HG02970 (cell line): ENCODE results near the gene AGBL2.
"Not testable (repeated sequence)": the region's sequence is repeated elsewhere in the genome, so short reads cannot be mapped to it uniquely, and the experiment has no call there.

Source experiments
- ATAC-seq: cut with Tn5 transposase; IDR thresholded peaks from one replicate; pipeline ENCODE4 v1.9.1; 2021; ENCODE audit warnings: mild to moderate bottlenecking, moderate library complexity, moderate number of reproducible peaks; ENCODE audit not compliant: unreplicated experiment, low FRiP score

Gene AGBL2

DNA sequence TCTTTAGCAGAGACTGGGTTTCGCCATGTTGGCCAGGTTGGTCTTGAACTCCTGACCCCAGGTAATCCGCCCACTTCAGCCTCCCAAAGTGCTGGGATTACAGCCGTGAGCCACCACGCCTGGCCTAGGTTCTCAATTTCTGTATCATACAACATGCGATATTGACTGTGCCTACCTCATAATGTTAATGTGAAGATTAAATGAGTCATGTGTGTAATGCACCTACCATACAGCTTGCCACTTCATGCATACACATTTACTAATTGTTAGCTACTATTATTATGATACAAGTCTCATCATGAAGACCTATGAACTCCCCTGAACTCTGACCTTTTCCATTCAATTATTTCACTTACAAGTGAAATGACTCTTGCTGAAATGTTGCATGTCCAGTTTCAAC lies 25.7 kb downstream of the AGBL2 start:
- no peak for ATAC-seq

- ATAC-seq: no peak
Observed at GRCh38 chr11:47688991-47689390, 26.2 kb downstream of the AGBL2 start.

DNA sequence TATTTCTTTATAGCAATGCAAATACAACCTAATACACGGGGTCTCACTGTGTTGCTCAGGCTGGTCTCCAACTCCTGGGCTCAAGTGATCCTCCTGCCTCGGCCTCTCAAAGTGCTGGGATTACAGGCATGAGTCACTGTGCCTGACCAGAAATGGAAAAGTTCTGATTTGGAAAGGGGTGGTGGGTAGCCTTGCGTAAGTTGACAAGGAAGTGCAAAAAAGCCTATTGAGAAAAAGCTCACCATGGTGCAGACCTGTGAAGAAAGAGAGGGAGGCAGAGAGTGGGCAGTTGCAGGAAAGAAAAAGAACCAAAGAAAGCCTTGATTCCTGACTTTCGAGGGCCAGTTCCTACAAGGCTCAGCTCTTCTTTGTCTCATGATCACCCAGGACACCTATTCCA lies 27.1 kb downstream of the AGBL2 start:
- ATAC-seq: no peak

- not testable (repeated sequence) for ATAC-seq
Observed at GRCh38 chr11:47686704-47687103, 28.5 kb downstream of the AGBL2 start.

DNA sequence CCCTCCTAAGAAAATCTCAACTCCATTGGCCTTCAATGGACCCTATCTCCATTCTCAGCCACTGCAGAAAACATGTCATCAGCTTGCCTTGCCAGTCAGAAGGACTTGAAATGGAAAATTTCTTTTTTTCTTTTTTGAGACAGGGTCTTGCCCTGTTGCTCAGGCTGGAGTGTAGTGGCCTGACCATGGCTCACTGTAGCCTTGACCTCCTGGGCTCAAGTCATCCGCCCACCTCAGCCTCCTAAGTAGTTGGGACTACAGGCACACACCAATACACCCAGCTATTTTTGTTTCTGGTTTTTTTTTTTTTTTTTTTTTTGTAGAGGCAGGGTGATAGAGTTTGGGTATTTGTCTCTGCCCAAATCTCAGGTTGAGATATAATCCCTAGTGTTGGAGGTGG lies 29.0 kb downstream of the AGBL2 start:
- ATAC-seq: no peak

GRCh38 chr11:47675851-47676250 lies 39.3 kb downstream of the AGBL2 start:
- no peak for ATAC-seq

DNA sequence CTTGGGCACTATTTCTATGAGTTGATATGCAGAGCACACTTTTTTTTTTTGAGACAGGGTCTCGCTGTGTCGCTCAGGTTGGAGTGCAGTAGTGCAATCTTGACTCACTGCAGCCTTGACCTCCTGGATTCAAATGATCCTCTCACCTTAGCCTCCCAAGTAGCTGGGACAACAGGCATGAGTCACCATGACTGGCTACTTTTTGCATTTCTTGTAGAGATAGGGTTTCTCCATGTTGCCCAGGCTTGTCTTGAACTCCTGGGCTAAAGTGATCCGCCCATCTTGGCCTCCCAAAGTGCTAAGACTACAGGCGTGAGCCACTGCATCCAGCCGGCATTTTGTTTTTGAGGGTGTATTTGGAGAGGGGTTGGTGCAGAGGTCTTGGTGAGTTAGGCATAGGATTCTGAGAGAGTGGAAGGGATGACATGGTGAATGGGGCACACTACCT lies 42.9 kb downstream of the AGBL2 start:
- ATAC-seq: no peak

- no peak for ATAC-seq
Observed at GRCh38 chr11:47669856-47670255, 45.3 kb downstream of the AGBL2 start.

- no peak for ATAC-seq
Observed at GRCh38 chr11:47668665-47669064, 46.5 kb downstream of the AGBL2 start.

DNA sequence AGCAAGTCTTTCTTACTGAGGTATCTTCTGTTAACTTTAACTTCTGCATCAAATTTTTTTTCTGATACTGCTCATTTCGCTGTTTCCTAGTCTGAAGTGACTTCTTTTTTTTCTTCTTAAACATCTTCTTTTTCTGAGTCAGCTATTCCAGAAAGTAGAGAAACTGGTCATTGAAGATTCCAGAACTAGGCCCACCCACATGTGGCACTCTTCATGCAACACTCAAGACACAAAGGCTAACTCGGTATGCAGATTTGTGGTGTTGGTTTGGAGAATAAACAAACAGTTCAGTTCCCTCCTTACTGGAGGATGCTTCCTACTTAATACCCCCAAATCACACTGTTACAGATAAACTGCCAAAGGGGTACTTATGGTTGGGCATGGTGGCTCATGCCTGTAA lies 47.6 kb downstream of the AGBL2 start:
- no peak for ATAC-seq

DNA sequence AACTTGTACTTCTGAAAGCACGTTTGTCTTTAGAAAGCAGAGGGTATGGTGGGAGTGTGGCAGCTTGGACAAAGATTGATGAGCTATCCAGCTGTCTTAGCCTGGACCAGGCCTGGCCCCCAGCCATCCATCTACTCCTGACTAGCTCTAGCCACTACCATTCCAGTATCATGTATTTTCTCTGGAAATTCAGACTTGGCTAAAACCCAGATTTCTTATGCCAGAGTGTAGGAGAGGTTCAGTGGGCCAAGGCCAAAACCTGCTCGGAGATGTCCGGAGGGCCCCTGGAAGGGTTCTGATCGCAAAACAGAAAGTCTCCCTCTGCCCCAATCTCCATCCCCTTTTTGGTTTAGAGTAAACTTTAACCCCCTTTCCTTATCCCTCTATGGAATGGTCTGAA lies 48.0 kb downstream of the AGBL2 start:
- ATAC-seq: no peak

GRCh38 chr11:47664936-47665335 lies 50.2 kb downstream of the AGBL2 start:
- ATAC-seq: not testable (repeated sequence)

DNA sequence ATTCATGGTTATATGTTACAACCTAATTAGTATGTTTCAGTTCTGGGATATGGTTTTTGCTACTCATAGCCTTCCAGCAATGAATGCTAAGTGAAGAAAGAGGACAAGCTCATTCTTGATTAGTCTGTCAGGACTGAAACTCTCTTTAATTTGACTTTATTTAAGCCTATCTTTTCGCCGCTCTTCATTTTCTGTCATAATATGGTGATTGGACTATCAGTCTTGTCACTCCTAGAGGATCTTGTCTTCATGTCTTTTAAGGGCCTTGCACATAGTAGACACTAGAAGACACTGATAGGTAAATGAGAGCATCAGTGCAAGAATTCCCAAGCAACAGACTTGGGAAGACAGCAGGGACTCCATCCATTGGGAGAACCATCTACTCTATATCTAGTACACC lies 53.9 kb downstream of the AGBL2 start:
- no peak for ATAC-seq

GRCh38 chr11:47659276-47659675 lies 55.9 kb downstream of the AGBL2 start:
- ATAC-seq: no peak

DNA sequence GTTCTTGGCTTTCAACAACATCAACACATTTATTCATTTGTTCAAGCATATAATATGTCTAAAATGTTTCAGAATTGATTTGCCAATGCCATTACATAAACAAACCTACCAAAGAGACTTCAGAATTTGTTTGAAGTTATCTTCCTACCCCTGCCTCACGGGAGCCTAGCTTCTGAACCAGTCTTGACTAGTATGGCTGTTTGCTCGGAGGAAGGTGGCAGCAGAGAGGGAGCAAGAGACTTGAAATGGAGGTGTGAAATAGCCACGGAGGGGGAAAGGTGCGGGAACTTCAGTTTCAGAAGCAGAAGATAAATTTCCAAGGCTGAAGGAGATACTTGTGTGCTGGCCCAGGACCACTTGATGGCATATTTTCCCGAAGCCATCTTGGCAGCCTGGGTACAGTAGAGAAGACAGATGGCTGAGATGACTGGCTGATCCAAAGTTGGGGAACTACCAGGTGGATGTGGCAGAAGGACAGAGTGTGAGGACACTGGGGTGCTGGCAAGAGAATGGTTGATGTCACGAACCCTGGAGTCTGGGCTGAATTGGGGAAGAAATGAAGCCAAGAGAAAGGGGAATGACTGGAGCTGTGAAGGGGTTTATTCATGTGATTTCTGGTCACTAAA lies 58.8 kb downstream of the AGBL2 start:
- ATAC-seq: no peak

DNA sequence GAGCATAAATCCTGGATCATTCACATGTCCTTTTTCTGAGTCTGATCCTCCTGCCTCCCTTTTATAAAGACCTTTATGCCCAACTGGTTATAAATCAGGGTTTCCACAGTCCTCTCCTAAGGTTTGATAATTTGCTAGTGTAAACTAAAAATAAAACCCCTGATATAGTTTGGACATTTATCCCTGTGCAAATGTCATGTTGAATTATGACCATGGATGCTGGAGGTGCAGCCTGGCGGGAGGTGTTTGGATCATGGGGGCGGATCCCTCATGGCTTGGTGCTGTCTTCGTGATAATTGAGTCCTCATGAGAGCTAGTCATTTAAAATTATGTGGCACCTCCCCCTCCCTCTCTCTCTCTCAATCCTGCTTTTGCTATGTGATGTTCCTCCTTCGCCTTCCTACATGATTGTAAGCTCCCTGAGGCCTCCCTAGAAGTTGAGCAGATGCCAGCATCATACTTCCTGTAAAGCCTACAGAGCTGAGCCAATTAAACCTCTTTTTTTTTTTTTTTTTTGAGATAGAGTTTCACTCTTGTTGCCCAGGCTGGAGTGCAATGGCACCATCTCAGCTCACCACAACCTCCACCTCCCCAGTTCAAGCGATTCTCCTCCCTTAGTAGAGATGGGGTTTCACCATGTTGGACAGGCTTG lies 63.2 kb downstream of the AGBL2 start:
- ATAC-seq: no peak

DNA sequence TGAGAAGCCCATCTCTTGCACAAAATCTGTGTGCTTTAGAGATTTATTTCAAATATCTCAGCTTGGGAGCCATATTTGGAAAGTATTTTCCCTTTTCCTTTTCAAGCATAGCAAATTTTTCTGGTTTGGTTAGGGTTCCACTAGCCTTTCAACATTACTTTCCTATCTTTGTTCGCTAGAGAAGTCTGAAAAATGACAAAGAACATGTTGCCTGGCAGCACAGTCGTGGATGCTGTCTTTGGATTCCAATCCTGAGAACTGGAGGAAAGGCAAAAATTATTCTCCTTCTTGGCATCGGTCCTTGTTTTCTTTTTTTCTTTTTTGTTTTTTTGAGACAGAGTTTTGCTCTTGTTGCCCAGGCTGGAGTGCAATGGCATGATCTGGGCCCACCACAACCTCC lies 65.9 kb downstream of the AGBL2 start:
- ATAC-seq: no peak

DNA sequence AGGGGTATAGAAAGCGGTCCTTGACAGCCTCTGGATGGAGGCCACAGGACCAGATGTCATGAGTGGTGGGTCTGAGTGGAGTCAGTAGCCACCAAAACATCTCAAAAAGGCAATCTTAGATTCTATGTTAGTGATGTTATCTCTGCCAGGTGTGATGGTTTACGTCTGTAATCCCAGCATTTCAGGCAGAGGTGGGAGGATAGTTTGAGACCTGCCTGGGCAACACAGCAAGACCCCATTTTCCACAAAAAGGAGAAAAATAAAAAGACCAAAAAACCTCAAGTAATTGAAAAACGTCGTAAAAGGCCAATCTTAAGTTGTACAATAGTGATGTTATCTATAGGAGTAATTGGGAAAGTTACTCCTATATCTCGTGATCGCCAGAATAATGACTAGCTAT lies 69.2 kb downstream of the AGBL2 start:
- ATAC-seq: no peak

DNA sequence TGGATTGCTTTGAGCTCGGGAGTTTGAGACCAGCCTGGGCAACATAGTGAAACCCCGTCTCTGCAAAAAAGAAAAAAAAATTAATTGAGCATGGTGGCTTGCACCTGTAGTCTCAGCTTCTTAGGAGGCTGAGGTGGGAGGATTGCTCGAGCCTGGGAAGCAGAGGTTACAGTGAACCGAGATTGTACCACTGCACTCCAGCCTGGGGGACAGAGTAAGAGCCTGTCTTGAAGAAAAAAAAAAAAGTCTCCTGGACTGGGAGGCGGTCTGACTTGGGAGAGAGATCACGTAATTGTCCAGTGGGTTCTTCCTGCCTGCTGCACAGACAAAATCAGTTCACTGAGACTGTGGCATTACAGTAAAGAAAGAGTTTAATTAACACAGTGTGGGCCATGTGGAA lies 69.7 kb downstream of the AGBL2 start:
- no peak for ATAC-seq

DNA sequence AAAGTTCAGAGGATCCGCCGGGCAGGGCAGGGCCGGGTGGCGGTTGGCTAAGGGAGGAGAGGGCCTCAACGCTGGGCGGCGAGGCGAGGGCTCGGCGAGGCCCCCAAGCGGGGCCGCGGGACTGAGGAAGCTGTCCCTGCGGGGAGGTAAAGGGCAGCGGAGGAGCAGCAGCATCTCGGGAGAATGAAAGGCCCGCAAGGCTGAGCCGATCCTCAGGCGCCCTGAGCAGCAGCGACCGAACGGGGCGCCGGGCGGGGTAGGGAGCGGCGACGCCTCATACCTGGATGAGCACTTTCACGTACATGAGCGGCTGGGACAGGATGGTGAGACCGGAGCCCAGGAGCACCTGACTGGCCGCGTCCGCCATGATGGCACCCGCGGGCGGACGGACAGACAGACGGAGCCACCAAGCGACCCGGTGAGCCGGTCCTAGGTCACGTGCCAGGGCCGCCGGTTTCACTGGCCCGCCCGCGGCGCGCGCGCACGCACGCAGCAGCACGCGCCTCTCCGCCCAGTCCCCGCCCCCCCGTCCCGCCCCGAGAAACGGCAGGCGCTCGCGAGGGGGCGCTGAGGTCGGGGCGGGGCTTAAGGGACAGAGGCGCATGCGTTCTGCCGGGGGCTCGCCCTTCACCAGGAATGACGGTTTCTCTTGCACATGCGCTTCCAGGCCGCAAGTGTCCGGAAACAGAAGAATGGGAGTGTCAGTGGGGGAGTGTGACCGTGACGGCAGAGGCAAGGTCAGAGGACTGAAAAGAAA lies 72.9 kb downstream of the AGBL2 start, which contains the start of gene MTCH2:
TSS of gene MTCH2 (minus strand) at position 461 of the 757 bp plus-strand sequence. CDS start at position 367, 94 bp downstream.
- peak; percentile 93 for ATAC-seq

DNA sequence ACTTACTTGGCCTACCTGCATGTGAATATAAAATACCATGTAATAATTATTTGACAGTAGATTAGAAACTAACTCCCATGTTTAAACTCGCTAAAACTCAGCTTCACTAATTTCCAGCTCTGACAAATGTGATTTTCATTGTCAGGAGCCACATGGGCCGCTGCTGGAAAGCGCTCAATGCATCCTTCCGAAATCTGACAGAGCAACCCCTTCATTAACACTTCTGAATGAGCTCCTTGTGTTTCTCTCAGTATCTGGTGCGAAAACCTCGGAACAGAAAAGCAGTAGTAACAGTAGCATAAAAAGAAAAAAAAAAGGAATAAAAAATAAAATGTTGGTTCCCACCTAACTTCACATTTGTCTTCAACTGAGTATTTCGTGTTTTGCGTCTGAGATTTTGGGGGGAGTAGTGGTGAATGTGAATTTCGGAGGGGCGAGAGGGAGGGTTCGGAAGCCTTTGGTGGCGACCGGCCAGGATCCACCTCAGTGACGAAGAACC lies 73.5 kb downstream of the AGBL2 start:
- ATAC-seq: no peak
